ENCODE measurements around the gene PPP1R14C.

PPP1R14C gene

GRCh38 chr6:150273457-150274309, 130.8 kb downstream of the PPP1R14C start:
- DNase-seq = no peak

- no peak for DNase-seq
Measured at GRCh38 chr6:150275489-150275888, 132.6 kb downstream of the PPP1R14C start.

DNA sequence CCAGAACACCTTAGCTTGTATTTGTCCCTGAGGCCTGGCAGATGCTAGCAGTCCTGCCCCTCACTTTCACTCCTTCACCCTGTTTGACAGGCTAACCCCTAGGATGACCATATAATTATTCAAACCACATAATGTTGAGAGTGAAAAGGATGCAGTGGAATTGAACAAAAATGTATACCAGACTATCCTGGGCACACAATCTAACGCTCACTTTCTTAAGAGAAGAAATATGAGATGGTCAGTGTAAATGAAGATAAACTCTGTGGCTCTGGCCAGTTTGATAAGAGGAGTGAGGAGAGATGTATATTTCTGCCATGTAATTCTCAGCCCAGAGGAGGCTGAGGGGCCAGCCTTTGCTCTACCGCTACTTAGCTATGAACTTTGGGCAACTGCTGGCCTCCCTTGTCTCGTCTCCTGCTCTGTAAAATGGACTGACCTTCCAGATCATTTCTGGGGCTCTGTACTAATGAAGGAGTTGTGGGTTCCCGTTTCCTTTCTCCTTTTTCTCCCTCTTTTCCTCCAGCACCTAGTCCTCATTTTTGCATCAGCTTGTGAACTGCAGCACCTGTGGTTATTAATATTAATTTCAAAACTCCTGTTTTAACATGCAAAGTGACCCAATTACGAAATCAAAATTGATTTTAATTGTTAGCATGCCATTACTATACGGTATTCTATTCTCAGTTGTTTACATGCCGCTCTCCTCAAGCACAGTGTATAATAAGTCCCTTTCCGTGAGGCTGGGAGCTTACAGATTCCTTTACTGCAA, 133.5 kb downstream of the PPP1R14C start:
- no peak for DNase-seq

- no peak for DNase-seq
Measured at GRCh38 chr6:150276937-150277742, 134.3 kb downstream of the PPP1R14C start.

DNA sequence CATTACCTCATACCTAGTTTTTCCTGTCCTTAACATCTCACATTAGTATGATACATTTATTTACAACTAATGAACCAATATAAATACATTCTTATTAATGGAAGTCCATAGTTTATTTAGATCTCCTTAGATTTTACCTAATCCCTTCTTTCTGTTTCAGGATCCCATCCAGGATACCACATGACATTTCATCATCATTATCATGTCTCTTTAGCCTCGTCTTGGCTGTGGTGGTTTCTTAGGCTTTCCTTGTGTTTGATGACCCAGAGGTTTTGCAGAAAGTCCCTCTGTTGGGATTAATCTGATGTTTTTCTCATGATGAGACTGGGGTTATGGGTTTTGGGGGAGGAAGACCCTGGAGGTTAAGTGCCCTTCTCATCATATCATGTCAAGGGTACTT, 136.7 kb downstream of the PPP1R14C start:
- DNase-seq = no peak

DNA sequence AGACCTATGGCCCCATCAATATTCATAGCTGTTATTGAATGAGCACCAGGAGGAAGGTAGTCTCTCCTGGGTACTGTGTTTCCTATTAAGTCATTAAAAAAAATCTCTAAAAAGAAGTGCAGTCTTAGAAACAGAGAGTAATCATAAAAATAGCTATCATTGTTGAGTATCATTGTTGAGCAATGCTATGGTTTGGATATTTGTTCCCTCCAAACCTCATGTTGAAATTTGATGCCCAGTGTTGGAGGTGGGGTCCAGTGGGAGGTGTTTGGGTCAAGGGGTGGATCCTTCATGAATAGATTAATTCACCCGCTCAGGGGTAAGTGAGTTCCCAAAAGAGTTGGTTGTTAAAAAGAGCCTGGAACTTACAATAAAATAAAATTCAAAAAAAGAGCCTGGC, 137.9 kb downstream of the PPP1R14C start:
- no peak for DNase-seq

- DNase-seq = no peak
Measured at GRCh38 chr6:150281767-150282166, 138.9 kb downstream of the PPP1R14C start.

DNA sequence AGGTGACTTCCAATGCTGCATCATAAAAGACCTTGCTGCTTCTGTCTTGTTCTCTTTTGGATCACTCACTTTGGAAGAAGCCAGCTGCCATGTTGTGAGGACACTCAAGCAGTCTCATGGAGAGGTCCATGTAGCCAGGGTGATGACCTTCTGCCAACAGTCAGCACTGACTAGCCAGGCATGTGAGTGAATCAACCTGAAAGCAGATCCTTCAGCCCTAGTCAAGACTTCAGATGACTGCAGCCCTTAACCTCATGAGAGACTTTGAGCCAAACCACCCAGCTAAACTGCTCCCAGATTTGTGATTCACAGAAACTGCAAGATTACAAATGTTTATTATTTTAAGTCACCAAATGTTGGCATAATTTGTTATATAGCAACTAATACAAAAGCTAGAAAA, 140.0 kb downstream of the PPP1R14C start:
- DNase-seq = no peak

- no peak for DNase-seq
Measured at GRCh38 chr6:150286460-150286859, 143.6 kb downstream of the PPP1R14C start.

DNA sequence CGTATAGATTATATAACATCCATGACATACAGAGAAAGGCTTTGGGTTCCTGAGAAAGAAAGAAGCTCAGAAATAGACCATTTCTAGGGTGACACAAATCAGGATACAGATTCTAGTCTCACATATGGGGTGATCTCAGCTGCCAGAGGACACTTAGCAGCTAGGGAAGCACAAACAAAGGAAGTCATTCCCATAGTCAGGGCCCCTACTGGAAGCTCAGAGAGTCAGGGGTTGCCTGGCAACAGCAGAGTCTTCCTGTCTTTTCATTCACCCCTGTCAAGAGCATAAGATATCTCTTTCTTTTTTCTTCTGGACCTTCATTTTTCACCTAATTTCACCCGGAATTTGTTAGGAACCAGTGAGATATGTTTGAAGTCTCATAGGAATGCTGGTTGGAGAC, 144.1 kb downstream of the PPP1R14C start:
- no peak for DNase-seq

- no peak for DNase-seq
Measured at GRCh38 chr6:150288456-150288855, 145.6 kb downstream of the PPP1R14C start.

DNA sequence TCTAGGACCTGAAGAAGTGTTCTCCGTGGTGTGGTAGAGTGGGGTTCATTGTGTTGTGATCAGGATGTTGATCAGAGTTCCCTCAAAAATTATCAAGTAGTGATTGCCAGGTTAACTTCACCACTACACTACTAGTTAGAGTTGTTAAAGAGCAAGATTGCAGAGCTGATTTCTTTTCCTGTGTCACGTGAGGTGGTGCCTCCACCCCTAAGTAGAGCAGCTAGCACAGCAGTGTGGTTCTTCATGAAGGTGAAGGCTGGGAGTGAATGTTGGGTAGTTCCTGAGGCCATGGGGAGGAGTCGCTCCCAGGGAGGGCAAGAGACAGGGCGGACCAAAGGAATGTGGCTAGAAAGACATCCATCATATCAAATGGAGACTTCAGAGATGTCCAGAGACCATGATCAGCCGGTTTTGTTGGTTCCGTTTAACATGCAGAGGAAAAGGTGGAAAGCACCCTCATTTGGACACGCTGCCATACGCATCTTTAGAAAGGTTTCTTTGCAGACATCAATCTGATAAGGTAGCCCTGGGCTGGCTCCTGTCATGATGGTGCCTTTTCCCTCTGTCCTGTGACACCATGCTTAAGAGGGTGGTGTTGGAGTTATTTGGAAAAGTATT, 146.7 kb downstream of the PPP1R14C start:
- DNase-seq = no peak

DNA sequence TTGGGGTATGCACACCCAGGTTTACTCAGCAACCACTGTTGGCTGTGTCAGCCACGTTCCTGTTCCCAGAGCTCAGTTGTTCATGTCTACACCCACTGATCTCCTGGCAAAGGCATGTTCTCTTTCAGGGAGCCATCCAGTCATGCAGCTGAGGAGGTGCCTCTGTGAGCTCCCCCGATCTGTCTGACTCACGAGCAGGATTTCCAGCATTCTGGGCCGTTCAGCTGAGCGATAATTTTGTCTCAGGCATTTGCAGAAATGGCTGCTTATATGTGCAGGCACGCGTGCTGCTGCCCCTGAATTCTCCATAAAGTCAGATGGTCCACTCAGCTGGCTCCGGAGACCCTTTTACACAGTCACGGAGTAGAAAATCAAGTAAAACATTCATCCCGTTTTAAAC, 147.6 kb downstream of the PPP1R14C start:
- DNase-seq = no peak

DNA sequence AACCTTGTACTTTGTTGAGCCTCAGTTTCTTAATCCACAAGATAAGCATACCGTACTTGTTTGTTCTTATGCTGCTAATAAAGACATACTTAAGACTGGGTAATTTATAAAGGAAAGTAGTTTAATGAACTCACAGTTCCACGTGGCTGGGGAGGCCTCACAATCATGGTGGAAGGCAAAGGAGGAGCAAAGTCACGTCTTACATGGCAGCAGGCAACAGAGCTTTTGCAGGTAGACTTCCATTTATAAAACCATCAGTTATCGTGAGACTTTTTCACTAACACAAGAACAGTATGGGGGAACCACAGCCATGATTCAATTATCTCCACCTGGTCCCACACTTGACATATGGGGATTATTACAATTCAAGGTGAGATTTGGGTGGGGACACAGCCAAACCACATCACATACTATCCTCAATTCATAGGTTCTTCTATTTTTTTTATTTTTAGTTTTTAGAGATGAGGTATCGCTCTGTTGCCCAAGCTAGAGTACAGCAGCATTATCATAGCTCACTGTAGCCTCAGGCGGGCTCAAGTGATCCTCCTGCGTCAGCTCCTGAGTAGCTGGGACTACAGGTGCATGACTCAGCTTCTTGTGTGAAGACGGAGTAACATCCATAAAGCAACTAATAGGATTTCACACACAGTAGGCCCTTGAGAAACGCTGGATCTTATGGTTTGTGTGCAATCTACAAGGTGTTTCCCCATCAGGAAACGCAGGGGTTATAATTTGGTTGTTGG, 149.3 kb downstream of the PPP1R14C start:
- no peak for DNase-seq

GRCh38 chr6:150293019-150293418, 150.2 kb downstream of the PPP1R14C start:
- DNase-seq = no peak

DNA sequence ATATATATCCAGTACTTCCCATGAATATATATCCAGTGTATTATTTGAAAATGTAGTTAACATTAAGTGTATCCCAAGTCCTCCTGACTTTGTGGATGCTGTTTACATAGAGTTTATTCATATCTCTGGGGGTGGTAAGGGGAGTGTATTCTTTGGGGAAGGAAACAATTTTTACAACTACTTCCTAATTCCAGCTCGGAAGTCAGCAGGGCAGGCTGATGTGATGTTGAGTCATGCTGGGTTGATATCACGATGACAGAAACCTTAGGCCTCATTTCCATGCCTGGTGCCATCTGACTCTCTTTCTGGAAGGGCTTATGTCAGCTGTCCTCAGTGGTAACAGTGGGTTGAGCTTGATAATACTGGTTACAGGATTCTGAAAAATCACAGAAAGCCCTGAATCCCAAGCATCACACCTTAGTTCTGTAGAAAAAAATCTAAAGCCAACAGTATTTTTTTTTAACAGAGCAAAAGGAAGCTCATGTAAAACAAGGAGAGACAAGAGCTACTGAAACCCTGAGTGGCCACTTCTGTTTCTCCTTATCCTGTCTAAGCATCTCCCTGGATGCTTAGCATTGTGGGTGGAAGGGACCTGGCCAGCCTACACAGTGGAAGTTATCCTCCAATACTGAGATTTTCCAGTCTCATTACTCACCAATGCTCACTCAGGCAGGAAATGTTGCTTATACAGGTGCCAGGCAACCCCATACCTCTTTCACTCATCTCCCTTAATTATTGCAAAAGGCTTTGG, 150.8 kb downstream of the PPP1R14C start:
- no peak for DNase-seq

GRCh38 chr6:150296890-150297289, 154.0 kb downstream of the PPP1R14C start:
- no peak for DNase-seq

DNA sequence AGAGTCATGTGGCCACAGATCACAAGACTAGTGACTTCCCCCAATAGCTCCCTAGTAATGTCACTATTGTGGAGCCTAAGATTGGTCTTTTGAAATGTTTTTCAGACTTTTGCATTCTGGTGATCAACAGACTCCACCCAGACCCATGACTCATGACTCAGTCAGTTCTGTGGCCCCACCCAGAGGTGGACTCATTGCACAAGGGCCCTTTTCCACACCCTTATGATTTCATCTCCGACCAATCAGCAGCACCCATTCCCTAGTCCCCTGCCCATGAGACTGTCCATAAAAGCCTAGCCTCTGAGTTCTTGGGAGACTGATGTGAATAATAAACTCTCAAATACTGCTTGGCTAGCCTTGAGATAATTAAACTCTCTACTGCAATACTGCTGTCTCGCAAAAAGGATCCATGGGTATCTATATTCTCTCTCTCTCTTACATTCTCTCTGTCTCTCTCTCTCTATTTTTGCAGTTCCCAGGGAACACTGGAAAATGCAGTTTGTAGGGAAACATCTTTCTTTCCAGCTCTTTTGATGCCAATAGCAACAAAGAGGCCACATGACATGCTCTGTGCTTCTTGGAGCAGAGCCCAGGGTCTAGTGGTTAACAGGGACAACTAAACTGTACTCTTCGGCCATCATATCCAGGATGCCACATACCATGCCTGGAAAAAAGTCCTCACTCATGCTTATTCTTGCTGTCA, 154.6 kb downstream of the PPP1R14C start:
- no peak for DNase-seq

DNA sequence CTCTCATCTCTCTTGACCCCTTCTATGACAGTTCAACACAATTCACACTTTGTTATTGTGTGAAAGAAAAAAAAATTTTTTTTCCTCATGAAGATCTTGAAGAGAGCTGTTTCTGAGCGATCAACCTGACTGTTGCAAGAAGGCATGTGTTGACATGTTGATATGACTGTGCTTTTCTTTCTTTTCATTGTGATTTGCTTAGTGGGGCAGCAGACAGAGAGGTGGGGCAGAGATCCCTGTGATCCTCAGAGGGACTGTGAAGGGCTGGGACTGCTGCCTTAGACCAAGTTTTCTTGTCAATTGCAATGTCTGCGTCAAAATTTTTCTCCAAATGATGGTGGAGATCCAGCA, 155.2 kb downstream of the PPP1R14C start:
- no peak for DNase-seq

DNA sequence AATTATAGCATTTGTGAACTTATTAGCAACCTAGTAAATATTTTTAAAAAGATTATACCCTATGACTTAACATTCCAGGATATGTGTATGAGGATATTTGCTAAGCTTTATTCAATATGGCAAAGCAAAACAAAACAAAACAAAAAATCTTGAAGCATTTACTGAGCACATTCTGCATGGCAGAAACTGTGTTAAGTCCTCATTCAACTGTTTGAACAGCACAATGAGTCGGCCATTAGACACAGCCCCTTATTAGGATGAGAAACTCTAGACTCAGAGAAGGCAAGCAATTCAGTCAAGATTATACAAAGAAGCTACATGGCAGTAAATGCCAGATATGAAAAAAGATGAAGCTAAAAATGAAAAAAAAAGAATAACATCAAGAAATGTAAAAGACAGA, 155.8 kb downstream of the PPP1R14C start:
- no peak for DNase-seq

Data from DMS153 (cell line).